MM.1S (cell line): ENCODE results near the gene EVA1C.
"Not testable (repeated sequence)": the region's sequence is repeated elsewhere in the genome, so short reads cannot be mapped to it uniquely, and the experiment has no call there.

ENCODE experiments used
- DNase-seq: peaks from one replicate; pipeline ENCODE4 v3.0.0-alpha.2; 2015
- H2AFZ ChIP-seq: fragments of 300-600 bp; sonication (generic); 2 replicates; pipeline ENCODE4 v1.6.0; 2016; ENCODE audit warnings: antibody characterized with exemption, low read length
- H3F3A ChIP-seq: fragments of 300-600 bp; sonication (generic); 2 replicates; pipeline ENCODE4 v1.6.1; 2016; ENCODE audit warnings: mild to moderate bottlenecking, antibody characterized with exemption, low read length, moderate library complexity, mixed read lengths; ENCODE audit not compliant: insufficient read depth
- H3K27ac ChIP-seq: fragments of 300-600 bp; sonication (generic); 2 replicates; pipeline ENCODE4 v1.5.1; 2016; ENCODE audit warnings: mild to moderate bottlenecking, low read length
- H3K27me3 ChIP-seq: fragments of 300-600 bp; sonication (generic); replicated peaks from 2 replicates; pipeline ENCODE4 v1.6.0; 2016; ENCODE audit warnings: low read length; ENCODE audit not compliant: insufficient read depth
- H3K36me3 ChIP-seq: fragments of 300-600 bp; sonication (generic); replicated peaks from 2 replicates; pipeline ENCODE4 v1.6.1; 2016; ENCODE audit warnings: mild to moderate bottlenecking, low read length, mixed read lengths; ENCODE audit not compliant: insufficient read depth
- H3K4me1 ChIP-seq: fragments of 300-600 bp; sonication (generic); 2 replicates; pipeline ENCODE4 v1.6.1; 2016; ENCODE audit warnings: low read length, mixed read lengths
- H3K4me2 ChIP-seq: fragments of 300-600 bp; sonication (generic); 2 replicates; pipeline ENCODE4 v1.6.0; 2016; ENCODE audit warnings: low read depth, low read length
- H3K4me3 ChIP-seq: fragments of 300-600 bp; sonication (generic); 2 replicates; pipeline ENCODE4 v1.5.1; 2016; ENCODE audit warnings: low read length, mixed read lengths
- H3K79me2 ChIP-seq: fragments of 300-600 bp; sonication (generic); 2 replicates; pipeline ENCODE4 v1.6.1; 2016; ENCODE audit warnings: mixed run types, low read length, mixed read lengths
- H3K9ac ChIP-seq: fragments of 300-600 bp; sonication (generic); 2 replicates; pipeline ENCODE4 v1.6.1; 2016; ENCODE audit warnings: low read length, mixed read lengths
- H3K9me2 ChIP-seq: fragments of 300-600 bp; sonication (generic); replicated peaks from 2 replicates; pipeline ENCODE4 v1.6.1; 2016; ENCODE audit warnings: mild to moderate bottlenecking, low read length, mixed read lengths; ENCODE audit not compliant: insufficient read depth
- H3K9me3 ChIP-seq: fragments of 300-600 bp; sonication (generic); replicated peaks from 2 replicates; pipeline ENCODE4 v1.6.1; 2016; ENCODE audit warnings: mild to moderate bottlenecking, low read length, mixed read lengths; ENCODE audit not compliant: insufficient read depth
- H4K20me1 ChIP-seq: fragments of 300-600 bp; sonication (generic); 2 replicates; pipeline ENCODE4 v1.6.1; 2016; ENCODE audit warnings: mild to moderate bottlenecking, low read length, moderate library complexity, mixed read lengths; ENCODE audit not compliant: insufficient read depth
- EZH2 ChIP-seq: fragments of 300-600 bp; sonication (generic); optimal IDR thresholded peaks from 2 replicates; pipeline ENCODE3; 2017; ENCODE audit warnings: low read depth, mild to moderate bottlenecking, antibody characterized with exemption, low read length, mixed read lengths
- EZH2phosphoT487 ChIP-seq: fragments of 300-600 bp; sonication (generic); IDR thresholded peaks from 2 replicates; pipeline ENCODE4 v1.6.1; 2018; ENCODE audit warnings: antibody characterized with exemption, low read length
- TF ChIP-seq, protein P1 (sequence below): fragments of 300-600 bp; sonication (generic); IDR thresholded peaks from 2 replicates; pipeline ENCODE4 v1.5.1; 2016; ENCODE audit warnings: antibody characterized with exemption, low read length, mixed read lengths

The EVA1C gene

GRCh38 chr21:32496568-32496967, 84.1 kb downstream of the EVA1C start:
- H3K9me2 ChIP-seq, result no peaks in the 10 kb centered on the region
- H3K9me3 ChIP-seq, result no peaks in the 10 kb centered on the region
- TF ChIP-seq, protein P1, sequence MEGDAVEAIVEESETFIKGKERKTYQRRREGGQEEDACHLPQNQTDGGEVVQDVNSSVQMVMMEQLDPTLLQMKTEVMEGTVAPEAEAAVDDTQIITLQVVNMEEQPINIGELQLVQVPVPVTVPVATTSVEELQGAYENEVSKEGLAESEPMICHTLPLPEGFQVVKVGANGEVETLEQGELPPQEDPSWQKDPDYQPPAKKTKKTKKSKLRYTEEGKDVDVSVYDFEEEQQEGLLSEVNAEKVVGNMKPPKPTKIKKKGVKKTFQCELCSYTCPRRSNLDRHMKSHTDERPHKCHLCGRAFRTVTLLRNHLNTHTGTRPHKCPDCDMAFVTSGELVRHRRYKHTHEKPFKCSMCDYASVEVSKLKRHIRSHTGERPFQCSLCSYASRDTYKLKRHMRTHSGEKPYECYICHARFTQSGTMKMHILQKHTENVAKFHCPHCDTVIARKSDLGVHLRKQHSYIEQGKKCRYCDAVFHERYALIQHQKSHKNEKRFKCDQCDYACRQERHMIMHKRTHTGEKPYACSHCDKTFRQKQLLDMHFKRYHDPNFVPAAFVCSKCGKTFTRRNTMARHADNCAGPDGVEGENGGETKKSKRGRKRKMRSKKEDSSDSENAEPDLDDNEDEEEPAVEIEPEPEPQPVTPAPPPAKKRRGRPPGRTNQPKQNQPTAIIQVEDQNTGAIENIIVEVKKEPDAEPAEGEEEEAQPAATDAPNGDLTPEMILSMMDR, result no peak
- no peak for TF ChIP-seq EZH2phosphoT487
- no peaks in the 10 kb centered on the region for H3K4me1 ChIP-seq
- no peak overlapping the region for H2AFZ ChIP-seq
- H3K4me3 ChIP-seq, result no peak overlapping the region
- no peak overlapping the region for H3K4me2 ChIP-seq
- H3K27me3 ChIP-seq, result no peaks in the 10 kb centered on the region
- no peaks in the 10 kb centered on the region for H4K20me1 ChIP-seq
- no peak overlapping the region for H3K27ac ChIP-seq
- no peaks in the 10 kb centered on the region for H3K79me2 ChIP-seq
- DNase-seq, result no peak
- H3K36me3 ChIP-seq, result no peaks in the 10 kb centered on the region
- no peaks in the 10 kb centered on the region for H3F3A ChIP-seq
- no peak overlapping the region for H3K9ac ChIP-seq

- no peaks in the 10 kb centered on the region for H3K9me3 ChIP-seq
- no peaks in the 10 kb centered on the region for H3K79me2 ChIP-seq
- no peak overlapping the region for H3K4me3 ChIP-seq
- H3F3A ChIP-seq, result no peaks in the 10 kb centered on the region
- no peak overlapping the region for H3K4me2 ChIP-seq
- H3K4me1 ChIP-seq, result no peaks in the 10 kb centered on the region
- no peaks in the 10 kb centered on the region for H4K20me1 ChIP-seq
- no peak for DNase-seq
- H3K9ac ChIP-seq, result no peak overlapping the region
- no peaks in the 10 kb centered on the region for H3K36me3 ChIP-seq
- no peaks in the 10 kb centered on the region for H3K27me3 ChIP-seq
- TF ChIP-seq EZH2 (no peak), EZH2phosphoT487 (no peak)
- TF ChIP-seq, protein P1, result no peak
- H3K9me2 ChIP-seq, result no peaks in the 10 kb centered on the region
- H3K27ac ChIP-seq, result no peak overlapping the region
- H2AFZ ChIP-seq, result no peak overlapping the region
These were observed 86.9 kb downstream of the EVA1C start for GRCh38 chr21:32499249-32500055.

- not testable (repeated sequence) for H3K9me2 ChIP-seq, H3K9me3 ChIP-seq, H3K36me3 ChIP-seq, H3K79me2 ChIP-seq, DNase-seq, H4K20me1 ChIP-seq, H3F3A ChIP-seq, H3K27me3 ChIP-seq, H3K4me2 ChIP-seq, H3K4me1 ChIP-seq, H3K9ac ChIP-seq, H2AFZ ChIP-seq, H3K27ac ChIP-seq, H3K4me3 ChIP-seq
These were observed 91.1 kb downstream of the EVA1C start for GRCh38 chr21:32503641-32504040.

DNA sequence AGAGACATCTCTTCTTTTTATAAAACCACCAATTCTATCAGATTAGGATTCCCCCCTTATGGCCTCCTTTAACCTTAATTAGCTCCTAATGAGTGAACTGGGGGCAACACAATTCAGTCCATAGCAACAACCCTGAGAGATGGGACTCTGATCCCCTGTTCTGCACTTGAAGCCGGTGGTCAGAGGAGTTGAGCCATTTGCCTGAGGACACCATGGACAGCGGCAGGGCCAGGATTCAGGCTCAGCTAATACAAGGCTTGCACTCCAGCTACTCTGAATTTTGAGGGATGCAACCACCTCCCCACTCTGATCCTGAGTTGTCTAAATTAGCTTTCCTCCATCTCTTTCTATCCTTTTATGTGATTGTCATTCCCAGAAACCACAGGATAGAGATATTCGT, 93.3 kb downstream of the EVA1C start:
- not testable (repeated sequence) for DNase-seq, H3K9me2 ChIP-seq

GRCh38 chr21:32506411-32506965, 94.0 kb downstream of the EVA1C start:
- H3K27ac ChIP-seq, H3K36me3 ChIP-seq, H3K9me2 ChIP-seq, H3K4me2 ChIP-seq, H2AFZ ChIP-seq, H3F3A ChIP-seq, H3K4me3 ChIP-seq, H3K9ac ChIP-seq, DNase-seq, H3K27me3 ChIP-seq, H3K79me2 ChIP-seq, H3K9me3 ChIP-seq, H4K20me1 ChIP-seq, H3K4me1 ChIP-seq: not testable (repeated sequence)

More for the DNA sequence above, 93.3 kb downstream of the EVA1C start:
- not testable (repeated sequence) for H3K4me3 ChIP-seq, H3K4me1 ChIP-seq, H3K9me3 ChIP-seq, H2AFZ ChIP-seq, H3K4me2 ChIP-seq, H3K36me3 ChIP-seq, H3K27ac ChIP-seq, H3F3A ChIP-seq, H3K9ac ChIP-seq, H4K20me1 ChIP-seq, H3K27me3 ChIP-seq, H3K79me2 ChIP-seq
